Measurements from ENCODE around the gene DNAJA4.

The DNAJA4 gene

GRCh38 chr15:78299101-78299930 lies 35.0 kb downstream of the DNAJA4 start, which contains the start of gene SKIC8:
Gene SKIC8 (minus strand): TSS chr15:78299609. CDS start chr15:78295686, 3,923 bp downstream.
- Histone ChIP-seq H3K27ac (ENCODE audit: insufficient read depth, low read depth, low read length, poor library complexity, severe bottlenecking) (peak within 1 kb of the TSS; percentile 38), H3K36me3 (ENCODE audit: control insufficient read depth, insufficient read depth, low read length) (no peaks in the 10 kb centered on the region), H3K27me3 (ENCODE audit: control insufficient read depth, insufficient read depth, low read length, poor library complexity, severe bottlenecking) (peaks cover 16% of the 10 kb centered on the region), H3K9me3 (ENCODE audit: control insufficient read depth, low read length) (no peaks in the 10 kb centered on the region), H3K4me1 (ENCODE audit: control insufficient read depth, insufficient read depth, low read length) (no peaks in the 10 kb centered on the region), H3K4me3 (ENCODE audit: insufficient read depth, low read depth, low read length) (peak within 1 kb of the TSS; percentile 95)
- WGBS, 2 experiments: 1% methylated on average over 55 of the region's 55 CpGs

GRCh38 chr15:78301326-78301725 lies 37.0 kb downstream of the DNAJA4 start:
- Histone ChIP-seq H3K27ac (ENCODE audit: insufficient read depth, low read depth, low read length, poor library complexity, severe bottlenecking) (no peak overlapping the region), H3K4me1 (ENCODE audit: control insufficient read depth, insufficient read depth, low read length) (no peaks in the 10 kb centered on the region)

GRCh38 chr15:78301828-78302227 lies 37.5 kb downstream of the DNAJA4 start:
- no peaks in the 10 kb centered on the region for H3K36me3 ChIP-seq (ENCODE audit: control insufficient read depth, insufficient read depth, low read length)
- WGBS, 2 experiments: 72 to 88% methylated on average over 1 to 3 of the region's 3 CpGs
- H3K4me3 ChIP-seq (ENCODE audit: insufficient read depth, low read depth, low read length): no peak overlapping the region
- H3K4me1 ChIP-seq (ENCODE audit: control insufficient read depth, insufficient read depth, low read length): no peaks in the 10 kb centered on the region
- H3K9me3 ChIP-seq (ENCODE audit: control insufficient read depth, low read length): no peaks in the 10 kb centered on the region
- no peak overlapping the region for H3K27ac ChIP-seq (ENCODE audit: insufficient read depth, low read depth, low read length, poor library complexity, severe bottlenecking)
- peaks cover 16% of the 10 kb centered on the region for H3K27me3 ChIP-seq (ENCODE audit: control insufficient read depth, insufficient read depth, low read length, poor library complexity, severe bottlenecking)

More at GRCh38 chr15:78301326-78301725, 37.0 kb downstream of the DNAJA4 start:
- H3K27me3 ChIP-seq (ENCODE audit: control insufficient read depth, insufficient read depth, low read length, poor library complexity, severe bottlenecking): peaks cover 16% of the 10 kb centered on the region
- no peaks in the 10 kb centered on the region for H3K9me3 ChIP-seq (ENCODE audit: control insufficient read depth, low read length)
- no peak overlapping the region for H3K4me3 ChIP-seq (ENCODE audit: insufficient read depth, low read depth, low read length)
- no peaks in the 10 kb centered on the region for H3K36me3 ChIP-seq (ENCODE audit: control insufficient read depth, insufficient read depth, low read length)

- Histone ChIP-seq H3K4me3 (ENCODE audit: insufficient read depth, low read depth, low read length) (no peak overlapping the region), H3K27ac (ENCODE audit: insufficient read depth, low read depth, low read length, poor library complexity, severe bottlenecking) (no peak overlapping the region), H3K27me3 (ENCODE audit: control insufficient read depth, insufficient read depth, low read length, poor library complexity, severe bottlenecking) (peaks cover 16% of the 10 kb centered on the region), H3K9me3 (ENCODE audit: control insufficient read depth, low read length) (no peaks in the 10 kb centered on the region), H3K4me1 (ENCODE audit: control insufficient read depth, insufficient read depth, low read length) (no peaks in the 10 kb centered on the region), H3K36me3 (ENCODE audit: control insufficient read depth, insufficient read depth, low read length) (no peaks in the 10 kb centered on the region)
- 92 to 97% methylated on average over 5 of the region's 5 CpGs for WGBS, 2 experiments
These were observed 38.4 kb downstream of the DNAJA4 start for GRCh38 chr15:78302579-78303312.

DNA sequence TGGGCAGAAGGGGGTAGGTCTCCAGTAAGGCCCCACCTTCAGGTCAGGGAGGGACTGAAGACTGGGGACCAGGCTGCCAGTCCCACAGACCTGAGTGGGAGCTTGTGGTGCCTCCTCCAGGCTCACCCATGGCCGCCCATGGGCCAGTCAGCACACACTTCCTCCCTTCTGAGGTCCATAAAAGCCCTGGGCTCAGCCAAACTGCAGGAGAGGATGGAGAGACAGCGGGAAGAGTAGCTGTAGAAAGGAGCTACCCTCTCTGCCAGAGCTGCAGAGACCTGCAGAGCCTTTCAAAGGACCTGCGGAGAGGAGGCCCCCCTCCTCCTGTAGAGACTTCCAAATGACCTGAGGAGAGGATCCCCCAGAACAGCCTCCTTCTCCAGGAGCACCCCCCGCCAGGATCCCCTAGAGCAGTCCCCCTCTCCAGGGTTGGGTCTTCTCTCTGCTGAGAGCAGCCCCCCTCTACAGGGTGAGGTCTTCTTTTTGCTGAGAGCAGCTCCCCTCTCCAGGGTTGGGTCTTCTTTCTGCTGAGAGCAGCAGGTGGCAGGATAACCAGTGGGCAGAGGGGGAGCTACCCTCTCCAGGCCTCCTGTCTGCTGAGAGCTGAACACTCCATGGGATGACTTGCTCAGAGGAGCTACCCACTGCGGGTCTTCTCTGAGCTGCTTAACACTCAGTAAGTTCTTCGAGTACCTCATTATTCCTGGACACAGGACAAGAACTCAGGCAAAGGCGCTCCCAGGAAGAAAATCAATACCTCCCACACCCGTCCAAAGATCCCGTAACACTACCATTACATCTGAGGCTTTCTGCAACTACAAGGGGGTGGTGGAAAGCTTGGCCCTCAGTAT lies 40.1 kb downstream of the DNAJA4 start:
- Histone ChIP-seq H3K36me3 (ENCODE audit: control insufficient read depth, insufficient read depth, low read length) (no peaks in the 10 kb centered on the region), H3K27me3 (ENCODE audit: control insufficient read depth, insufficient read depth, low read length, poor library complexity, severe bottlenecking) (peaks cover 16% of the 10 kb centered on the region), H3K4me3 (ENCODE audit: insufficient read depth, low read depth, low read length) (no peak overlapping the region), H3K9me3 (ENCODE audit: control insufficient read depth, low read length) (no peaks in the 10 kb centered on the region), H3K4me1 (ENCODE audit: control insufficient read depth, insufficient read depth, low read length) (no peaks in the 10 kb centered on the region), H3K27ac (ENCODE audit: insufficient read depth, low read depth, low read length, poor library complexity, severe bottlenecking) (no peak overlapping the region)
- 90 to 93% methylated on average over 9 of the region's 9 CpGs for WGBS, 2 experiments

- H3K4me3 ChIP-seq (ENCODE audit: insufficient read depth, low read depth, low read length): no peak overlapping the region
- H3K9me3 ChIP-seq (ENCODE audit: control insufficient read depth, low read length): no peaks in the 10 kb centered on the region
- H3K27ac ChIP-seq (ENCODE audit: insufficient read depth, low read depth, low read length, poor library complexity, severe bottlenecking): no peak overlapping the region
- H3K4me1 ChIP-seq (ENCODE audit: control insufficient read depth, insufficient read depth, low read length): peaks cover 4% of the 10 kb centered on the region
- peaks cover 8% of the 10 kb centered on the region for H3K27me3 ChIP-seq (ENCODE audit: control insufficient read depth, insufficient read depth, low read length, poor library complexity, severe bottlenecking)
- WGBS, 2 experiments: 84 to 90% methylated on average over 3 of the region's 3 CpGs
- no peaks in the 10 kb centered on the region for H3K36me3 ChIP-seq (ENCODE audit: control insufficient read depth, insufficient read depth, low read length)
These were observed 41.9 kb downstream of the DNAJA4 start for GRCh38 chr15:78306176-78306774.

GRCh38 chr15:78307976-78308375 lies 43.6 kb downstream of the DNAJA4 start:
- H3K4me3 ChIP-seq (ENCODE audit: insufficient read depth, low read depth, low read length): no peak overlapping the region
- peaks cover 15% of the 10 kb centered on the region for H3K4me1 ChIP-seq (ENCODE audit: control insufficient read depth, insufficient read depth, low read length)
- no peak overlapping the region for H3K27ac ChIP-seq (ENCODE audit: insufficient read depth, low read depth, low read length, poor library complexity, severe bottlenecking)
- H3K36me3 ChIP-seq (ENCODE audit: control insufficient read depth, insufficient read depth, low read length): no peaks in the 10 kb centered on the region
- H3K9me3 ChIP-seq (ENCODE audit: control insufficient read depth, low read length): no peaks in the 10 kb centered on the region
- 77 to 91% methylated on average over 5 to 6 of the region's 6 CpGs for WGBS, 2 experiments
- no peaks in the 10 kb centered on the region for H3K27me3 ChIP-seq (ENCODE audit: control insufficient read depth, insufficient read depth, low read length, poor library complexity, severe bottlenecking)

- no peaks in the 10 kb centered on the region for H3K27me3 ChIP-seq (ENCODE audit: control insufficient read depth, insufficient read depth, low read length, poor library complexity, severe bottlenecking)
- WGBS, 2 experiments: 23 to 24% methylated on average over 9 of the region's 9 CpGs
- no peaks in the 10 kb centered on the region for H3K36me3 ChIP-seq (ENCODE audit: control insufficient read depth, insufficient read depth, low read length)
- H3K27ac ChIP-seq (ENCODE audit: insufficient read depth, low read depth, low read length, poor library complexity, severe bottlenecking): no peak overlapping the region
- H3K4me1 ChIP-seq (ENCODE audit: control insufficient read depth, insufficient read depth, low read length): peaks cover 21% of the 10 kb centered on the region
- H3K9me3 ChIP-seq (ENCODE audit: control insufficient read depth, low read length): no peaks in the 10 kb centered on the region
- H3K4me3 ChIP-seq (ENCODE audit: insufficient read depth, low read depth, low read length): no peak overlapping the region
These were observed 44.2 kb downstream of the DNAJA4 start for GRCh38 chr15:78308422-78309032.

GRCh38 chr15:78311292-78311691 lies 46.9 kb downstream of the DNAJA4 start:
- Histone ChIP-seq H3K36me3 (ENCODE audit: control insufficient read depth, insufficient read depth, low read length) (no peaks in the 10 kb centered on the region), H3K9me3 (ENCODE audit: control insufficient read depth, low read length) (no peaks in the 10 kb centered on the region)
- 82 to 88% methylated on average over 3 of the region's 3 CpGs for WGBS, 2 experiments

More at GRCh38 chr15:78311292-78311691, 46.9 kb downstream of the DNAJA4 start:
- Histone ChIP-seq H3K27me3 (ENCODE audit: control insufficient read depth, insufficient read depth, low read length, poor library complexity, severe bottlenecking) (no peaks in the 10 kb centered on the region), H3K4me1 (ENCODE audit: control insufficient read depth, insufficient read depth, low read length) (peaks cover 39% of the 10 kb centered on the region), H3K27ac (ENCODE audit: insufficient read depth, low read depth, low read length, poor library complexity, severe bottlenecking) (no peak overlapping the region), H3K4me3 (ENCODE audit: insufficient read depth, low read depth, low read length) (no peak overlapping the region)

All from ectodermal cell (in vitro differentiated cells).